GM12878 (cell line): ENCODE data around the gene HDAC2. TPM values are rescaled to one million over a fixed set of nuclear protein-coding genes. Genes with fewer than 3 reads are reported as not detected.

Source experiments
- ATAC-seq: fragments of 200-7000 bp; cut with Tn5 transposase; 3 replicates; pipeline ENCODE4 v1.9.1; 2020; ENCODE audit warnings: mild to moderate bottlenecking, moderate library complexity
- BruUV-seq: library from RNA; stranded (reverse); fragments of 400-500 nt; replicated peaks from 2 replicates; lab custom pipeline; 2021; lab: Mats Ljungman, UMichigan
- CTCF ChIA-PET: fragments of 300-600 bp; sonication (Branson Sonifier 250); formaldehyde crosslinking; extraction: SDS; loops from one replicate; lab custom pipeline; 2021; ENCODE audit warnings: inconsistent platforms; lab: Yijun Ruan, JAX
- POLR2A ChIA-PET: fragments of 350-600 bp; formaldehyde crosslinking; extraction: SDS; loops from one replicate; lab custom pipeline; 2021; ENCODE audit warnings: inconsistent platforms; lab: Charles Lee
- RAD21 ChIA-PET: fragments of 300-600 bp; sonication (Branson Sonifier 250); formaldehyde crosslinking; loops from one replicate; lab custom pipeline; 2023; ENCODE audit warnings: antibody characterized with exemption; ENCODE audit not compliant: unreplicated experiment; lab: Charles Lee
- SMC1A ChIA-PET: fragments of 300-600 bp; sonication (Branson Sonifier 250); formaldehyde crosslinking; loops from one replicate; lab custom pipeline; 2023; ENCODE audit not compliant: unreplicated experiment, uncharacterized antibody; lab: Charles Lee
- DNase-seq: peaks from one replicate; pipeline ENCODE4 v3.0.0-alpha.2; 2011; ENCODE audit warnings: low read depth, low spot score
- FAIRE-seq: peaks from 3 replicates; lab custom pipeline; 2011; peaks lifted over from hg19 to GRCh38; lab: Jason Lieb, UNC
- H2AFZ ChIP-seq: 2 replicates; pipeline ENCODE4 v1.6.0; 2011; ENCODE audit warnings: low read depth, low read length, control low read depth; ENCODE audit not compliant: control insufficient read depth
- H3K27ac ChIP-seq: 2 replicates; pipeline ENCODE4 v1.5.1; 2011; ENCODE audit warnings: control low read depth; ENCODE audit not compliant: control insufficient read depth, insufficient read depth
- H3K27me3 ChIP-seq, 2 experiments: replicated peaks in 1 of 2; 2 replicates each; pipeline versions ENCODE4 v1.6.0 to v1.6.1; 2011; ENCODE audit warnings: low read length in 1 of 2; ENCODE audit not compliant: control insufficient read depth in 2 of 2, insufficient read depth in 2 of 2
- H3K36me3 ChIP-seq, 2 experiments: 2 replicates each; pipeline ENCODE4 v1.5.1; 2011; ENCODE audit warnings: low read length in 1 of 2; ENCODE audit not compliant: control insufficient read depth in 2 of 2, insufficient read depth in 2 of 2
- H3K4me1 ChIP-seq: 2 replicates; pipeline ENCODE4 v1.6.1; 2011; ENCODE audit warnings: mild to moderate bottlenecking, low read length, moderate library complexity, mixed read lengths; ENCODE audit not compliant: control insufficient read depth, insufficient read depth
- H3K4me2 ChIP-seq: 2 replicates; pipeline ENCODE4 v1.6.0; 2011; ENCODE audit warnings: control low read depth; ENCODE audit not compliant: control insufficient read depth, insufficient read depth
- H3K4me3 ChIP-seq: fragments of 200-600 bp; sonication (generic); 2 replicates; pipeline ENCODE4 v1.5.1; 2016
- H3K79me2 ChIP-seq: 2 replicates; pipeline ENCODE4 v1.6.0; 2011; ENCODE audit warnings: low read length; ENCODE audit not compliant: control insufficient read depth, insufficient read depth
- H3K9ac ChIP-seq: 2 replicates; pipeline ENCODE4 v1.8.0; 2011; ENCODE audit warnings: low read length, control low read depth, mixed read lengths; ENCODE audit not compliant: control insufficient read depth, insufficient read depth
- H3K9me3 ChIP-seq: replicated peaks from 3 replicates; pipeline ENCODE4 v1.5.1; 2011; ENCODE audit warnings: mild to moderate bottlenecking, low read length; ENCODE audit not compliant: control insufficient read depth, insufficient read depth
- H4K20me1 ChIP-seq: 2 replicates; pipeline ENCODE4 v1.6.0; 2011; ENCODE audit not compliant: control insufficient read depth, insufficient read depth
- CBFB ChIP-seq: IDR thresholded peaks from 2 replicates; pipeline ENCODE4 v1.6.1; 2016; ENCODE audit warnings: antibody characterized with exemption, low read depth
- CEBPB ChIP-seq, 2 experiments: fragments of 150-350 bp in 1 of 2; IDR thresholded peaks; 2 replicates each; pipeline ENCODE4 v1.6.1; 2012 to 2014; ENCODE audit warnings: low read depth in 2 of 2, low read length in 2 of 2, borderline replicate concordance in 1 of 2, inconsistent platforms in 1 of 2
- IRF4 ChIP-seq: IDR thresholded peaks from 2 replicates; pipeline ENCODE4 v1.6.1; 2011; ENCODE audit warnings: low read depth, low read length
- JUNB ChIP-seq: IDR thresholded peaks from 2 replicates; pipeline ENCODE4 v1.6.1; 2016; ENCODE audit warnings: antibody characterized with exemption, mild to moderate bottlenecking
- MEF2A ChIP-seq: IDR thresholded peaks from 2 replicates; pipeline ENCODE4 v1.6.1; 2011; ENCODE audit warnings: low read depth, mild to moderate bottlenecking, low read length, moderate library complexity; ENCODE audit not compliant: insufficient read depth
- NFYA ChIP-seq: IDR thresholded peaks from 2 replicates; pipeline ENCODE4 v1.6.1; 2011; ENCODE audit warnings: low read depth, mild to moderate bottlenecking, low read length, improper control_type of control experiment, borderline replicate concordance
- NR2C2 ChIP-seq: IDR thresholded peaks from 2 replicates; pipeline ENCODE4 v1.6.1; 2011; ENCODE audit warnings: borderline replicate concordance, low read depth; ENCODE audit not compliant: control insufficient read depth, insufficient read length
- SMAD1 ChIP-seq: fragments of 450-650 bp; IDR thresholded peaks from 2 replicates; pipeline ENCODE4 v1.6.1; 2018; ENCODE audit warnings: mild to moderate bottlenecking, low read depth; ENCODE audit not compliant: partially characterized antibody
- TAF1 ChIP-seq: IDR thresholded peaks from 2 replicates; pipeline ENCODE4 v1.6.1; 2011; ENCODE audit warnings: mild to moderate bottlenecking, low read depth, low read length, borderline replicate concordance
- TCF7 ChIP-seq: IDR thresholded peaks from 2 replicates; pipeline ENCODE4 v1.6.1; 2014; ENCODE audit warnings: antibody characterized with exemption, borderline replicate concordance
- ZBED1 ChIP-seq: IDR thresholded peaks from 2 replicates; pipeline ENCODE4 v1.6.1; 2016; ENCODE audit warnings: borderline replicate concordance
- ZNF207 ChIP-seq: fragments of 450-650 bp; IDR thresholded peaks from 2 replicates; pipeline ENCODE4 v1.6.1; 2014; ENCODE audit warnings: antibody characterized with exemption, mild to moderate bottlenecking, borderline replicate concordance
- WGBS: methylation state at CpG from one replicate; pipeline ENCODE4 v1.1.6; 2016; ENCODE audit warnings: low lambda C conversion rate; ENCODE audit not compliant: insufficient replicate concordance, insufficient coverage; ENCODE audit errors: missing lambda C conversion rate; 5-methylcytosine and 5-hydroxymethylcytosine counted together
- in situ Hi-C: fragments of 300-500 bp; cut with MboI; formaldehyde crosslinking; loops from 9 replicates; pipeline ENCODE4 v1.14.3; 2018; ENCODE audit warnings: mixed read lengths
- intact Hi-C: fragments of 100-400 bp; cut with micrococcal nuclease; formaldehyde crosslinking; loops from one replicate; pipeline ENCODE4 v1.14.2; 2022; ENCODE audit not compliant: unreplicated experiment
- polyA plus RNA-seq, 11 experiments: library from polyadenylated mRNA; depleted of rRNA in 4 of 11; unstranded in 6 of 11; stranded (reverse) in 5 of 11; fragments of >200 nt; fragmentation: Nextera tagmentation in 4 of 11; fragmentation: Illumina TruSeq in 1 of 11; extraction: Ambion mirVana in 4 of 11; extraction: Trizol in 1 of 11; gene quantifications; 1 replicate in 1 of 11; 2 replicates in 10 of 11; pipeline versions ENCODE4 v1.2.1 to v1.2.3, GENCODE V29; 2011 to 2016; ENCODE audit warnings: inconsistent platforms in 2 of 11, missing spikeins in 2 of 11, low read depth in 1 of 11
- total RNA-seq, 4 experiments: library from RNA; depleted of rRNA in 3 of 4; stranded (reverse); fragments of >200 nt in 3 of 4; fragmentation: Illumina TruSeq in 1 of 4; extraction: Trizol in 1 of 4; gene quantifications; 2 replicates each; pipeline versions ENCODE4 v1.2.1 to v1.2.3, GENCODE V29; 2013 to 2021
- TF ChIP-seq, protein P1 (sequence below): IDR thresholded peaks from 2 replicates; pipeline ENCODE4 v1.6.1; 2011; ENCODE audit warnings: mild to moderate bottlenecking, low read depth, low read length, moderate library complexity; ENCODE audit not compliant: insufficient replicate concordance

HDAC2 gene
- total and polyA plus RNA-seq, 10 of the 15 experiments (the other 5 are each of a cell fraction or from before 2014, with no cell fraction given), result 40.4 to 210 (median 114) TPM

DNA sequence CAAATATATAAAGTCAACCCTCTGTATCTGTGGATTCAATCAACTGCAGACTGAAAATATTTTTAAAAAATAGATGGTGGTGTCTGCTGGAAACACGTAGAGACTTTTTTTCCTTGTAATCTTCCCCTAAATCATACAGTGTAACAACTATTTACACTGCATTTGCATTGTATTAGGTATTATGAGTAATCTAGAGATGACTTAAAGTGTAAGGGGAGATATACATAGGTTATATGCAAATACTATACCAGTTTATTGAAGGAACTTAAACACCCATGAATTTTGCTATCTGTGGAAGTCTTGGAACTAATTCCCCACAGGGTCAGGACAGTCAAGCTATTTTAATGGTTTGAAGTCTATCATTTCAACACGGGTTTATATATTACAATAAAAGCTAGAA, 10.2 kb downstream of the HDAC2 start:
- no peak overlapping the region for H2AFZ ChIP-seq
- POLR2A ChIA-PET, result interaction anchor here (1.5 to 2.4 kb wide), 2 partner anchors 10 to 14 kb away, joined by 4 to 8 read pairs; partner anchors contain the start of gene HDAC2
- RAD21 ChIA-PET, result no interaction called here
- SMC1A ChIA-PET, result interaction anchor here (0.7 to 4.2 kb wide), 4 partner anchors 8 to 69 kb away, joined by 3 to 25 read pairs (median 6); partner anchors contain the start of gene HDAC2
- H3K9me3 ChIP-seq, result no peaks in the 10 kb centered on the region
- no peak overlapping the region for H3K9ac ChIP-seq
- no TSS peak for BruUV-seq
- WGBS, result 4% methylated on average over 2 of the region's 2 CpGs
- no peaks in the 10 kb centered on the region for H3K27me3 ChIP-seq
- in situ Hi-C loops (no loop called here), intact Hi-C loops (loop anchor here (10.0 kb wide), 1 partner anchor 316 kb away; no protein-coding TSS in a partner anchor)
- TF ChIP-seq ZNF207, result no peak
- DNase-seq (no peak), ATAC-seq (peak; percentile 65), FAIRE-seq (no peak)
- H4K20me1 ChIP-seq, result no peaks in the 10 kb centered on the region
- CTCF ChIA-PET, result interaction anchor here (0.8 to 4.1 kb wide), 4 partner anchors 20 to 82 kb away, joined by 3 to 25 read pairs (median 4); no protein-coding TSS in a partner anchor
- no peak overlapping the region for H3K4me3 ChIP-seq
- no peak overlapping the region for H3K27ac ChIP-seq
- no peaks in the 10 kb centered on the region for H3K4me1 ChIP-seq
- H3K4me2 ChIP-seq, result no peak overlapping the region
- peaks cover 53% of the 10 kb centered on the region for H3K79me2 ChIP-seq
- peaks cover 0 to 6% of the 10 kb centered on the region in 2 experiments; a peak in 2 of 4 replicates for H3K36me3 ChIP-seq

DNA sequence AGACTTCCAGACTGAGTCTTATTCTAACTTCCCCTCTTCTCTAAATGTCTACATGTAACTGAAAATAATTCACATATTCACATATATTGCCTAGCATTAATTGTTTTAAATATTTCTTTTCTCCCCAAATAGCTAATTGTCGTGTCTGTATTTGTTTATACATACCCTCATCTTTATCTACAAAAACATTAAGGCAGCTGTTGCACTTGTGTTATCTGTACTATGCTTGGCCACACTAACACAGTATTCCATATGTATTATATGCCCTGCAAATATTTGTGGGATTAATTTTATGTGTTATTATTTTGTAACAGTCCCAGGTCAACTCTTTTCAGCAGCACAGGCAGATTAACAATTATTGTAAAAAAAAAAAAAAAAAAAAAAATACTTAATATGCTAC, 11.7 kb downstream of the HDAC2 start:
- intact Hi-C loops, result no loop called here
- ATAC-seq, result no peak
- Histone ChIP-seq H3K9ac (no peak overlapping the region), H3K9me3 (no peaks in the 10 kb centered on the region), H4K20me1 (no peaks in the 10 kb centered on the region), H3K4me3 (no peak overlapping the region), H3K36me3 (peaks cover 0 to 8% of the 10 kb centered on the region in 2 experiments; a peak in 2 of 4 replicates), H2AFZ (no peak overlapping the region), H3K27ac (no peak overlapping the region), H3K27me3 (no peaks in the 10 kb centered on the region), H3K79me2 (peaks cover 42% of the 10 kb centered on the region), H3K4me2 (no peak overlapping the region), H3K4me1 (no peaks in the 10 kb centered on the region)
- POLR2A ChIA-PET, result interaction anchor here (0.7 kb wide), 1 partner anchor 165 kb away, joined by 3 read pairs; no protein-coding TSS in a partner anchor
- no peak for DNase-seq
- FAIRE-seq, result no peak
- CTCF ChIA-PET, result interaction anchor here (4.1 kb wide), 1 partner anchor 21 kb away, joined by 25 read pairs; no protein-coding TSS in a partner anchor
- SMC1A ChIA-PET, result interaction anchor here (0.6 to 4.2 kb wide), 4 partner anchors 9 to 16 kb away, joined by 3 to 25 read pairs (median 4); no protein-coding TSS in a partner anchor
- TF ChIP-seq NFYA (no peak), ZBED1 (no peak), IRF4 (no peak), TCF7 (no peak), JUNB (no peak), CEBPB (IDR thresholded peaks at IDR 0.05; ENCODE audit: borderline replicate concordance in 1 of 2, low read depth in 2 of 2, low read length in 2 of 2) (no peak), NR2C2 (no peak), CBFB (no peak), MEF2A (no peak), TAF1 (no peak), SMAD1 (no peak)
- TF ChIP-seq, protein P1, sequence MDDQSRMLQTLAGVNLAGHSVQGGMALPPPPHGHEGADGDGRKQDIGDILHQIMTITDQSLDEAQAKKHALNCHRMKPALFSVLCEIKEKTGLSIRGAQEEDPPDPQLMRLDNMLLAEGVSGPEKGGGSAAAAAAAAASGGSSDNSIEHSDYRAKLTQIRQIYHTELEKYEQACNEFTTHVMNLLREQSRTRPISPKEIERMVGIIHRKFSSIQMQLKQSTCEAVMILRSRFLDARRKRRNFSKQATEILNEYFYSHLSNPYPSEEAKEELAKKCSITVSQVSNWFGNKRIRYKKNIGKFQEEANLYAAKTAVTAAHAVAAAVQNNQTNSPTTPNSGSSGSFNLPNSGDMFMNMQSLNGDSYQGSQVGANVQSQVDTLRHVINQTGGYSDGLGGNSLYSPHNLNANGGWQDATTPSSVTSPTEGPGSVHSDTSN, result no peak
- RAD21 ChIA-PET, result interaction anchor here (0.7 to 1.3 kb wide), 2 partner anchors 9 to 12 kb away, joined by 3 read pairs; no protein-coding TSS in a partner anchor
- WGBS, result 92% methylated on average over 1 of the region's 1 CpG
- TSS peak; percentile 9 for BruUV-seq
- in situ Hi-C loops, result no loop called here
